Measurements from ENCODE around the gene BIVM.

The BIVM gene

GRCh38 chr13:102875256-102875655 is 76.3 kb downstream of the BIVM start:
- in situ Hi-C loops (cut with HindIII; ENCODE audit: low sequenced_read_pairs): no loop called here

- in situ Hi-C loops (cut with HindIII; ENCODE audit: low sequenced_read_pairs): no loop called here
These were observed 78.4 kb downstream of the BIVM start for GRCh38 chr13:102877303-102877702.

DNA sequence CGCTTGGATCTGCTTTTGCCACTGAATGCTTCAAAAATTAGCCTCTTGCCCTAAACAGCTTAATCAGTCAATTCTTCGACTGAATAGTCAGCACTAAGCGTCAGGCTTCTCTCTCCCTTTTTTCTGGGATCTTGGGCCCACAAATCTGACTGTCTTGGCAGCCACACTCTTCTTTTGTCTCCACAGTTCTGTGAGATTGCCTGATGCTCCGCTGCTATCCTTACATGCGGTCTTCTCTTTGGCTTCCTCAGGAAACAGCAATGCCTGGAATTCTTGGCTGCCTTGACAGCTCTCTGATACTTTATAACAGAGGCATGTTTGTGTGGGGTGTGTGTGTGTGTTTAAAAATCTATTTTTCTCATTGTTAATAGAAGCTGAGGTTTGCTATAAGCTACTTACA is 79.6 kb downstream of the BIVM start:
- in situ Hi-C loops (cut with HindIII; ENCODE audit: low sequenced_read_pairs): no loop called here

DNA sequence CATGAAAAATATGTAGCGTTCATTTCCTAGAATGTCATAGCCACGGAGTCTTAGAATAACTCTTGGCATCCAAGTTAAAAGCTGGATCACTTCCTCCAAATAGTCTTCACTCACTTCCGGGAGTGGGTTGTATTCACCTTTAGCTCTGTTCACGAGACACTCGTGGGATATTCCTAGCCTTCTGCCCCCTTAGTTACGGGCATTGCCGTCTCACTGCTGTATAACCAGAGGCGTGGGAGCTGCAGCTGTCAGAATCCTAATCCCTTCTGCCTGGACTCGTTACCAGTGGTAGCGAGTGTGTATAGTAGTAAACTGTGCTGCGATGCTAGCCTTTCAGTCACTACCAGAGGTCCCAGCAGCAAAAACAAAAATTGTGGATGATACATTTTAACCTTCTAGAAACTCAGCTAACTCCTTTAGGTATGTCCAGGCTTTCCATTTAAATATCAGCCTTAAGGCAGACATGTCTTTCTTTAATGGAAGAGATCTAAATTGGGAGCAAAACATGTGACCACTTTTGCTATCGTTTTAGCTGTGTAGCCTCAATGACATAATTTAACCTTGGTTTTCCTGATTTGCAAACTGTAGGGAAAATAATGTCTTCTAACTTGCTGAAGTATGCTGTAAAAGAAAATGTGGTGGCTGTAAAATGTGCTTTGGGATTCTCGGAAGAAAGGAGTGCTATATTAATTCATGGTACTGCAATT is 81.0 kb downstream of the BIVM start:
- in situ Hi-C loops (cut with HindIII; ENCODE audit: low sequenced_read_pairs): no loop called here

DNA sequence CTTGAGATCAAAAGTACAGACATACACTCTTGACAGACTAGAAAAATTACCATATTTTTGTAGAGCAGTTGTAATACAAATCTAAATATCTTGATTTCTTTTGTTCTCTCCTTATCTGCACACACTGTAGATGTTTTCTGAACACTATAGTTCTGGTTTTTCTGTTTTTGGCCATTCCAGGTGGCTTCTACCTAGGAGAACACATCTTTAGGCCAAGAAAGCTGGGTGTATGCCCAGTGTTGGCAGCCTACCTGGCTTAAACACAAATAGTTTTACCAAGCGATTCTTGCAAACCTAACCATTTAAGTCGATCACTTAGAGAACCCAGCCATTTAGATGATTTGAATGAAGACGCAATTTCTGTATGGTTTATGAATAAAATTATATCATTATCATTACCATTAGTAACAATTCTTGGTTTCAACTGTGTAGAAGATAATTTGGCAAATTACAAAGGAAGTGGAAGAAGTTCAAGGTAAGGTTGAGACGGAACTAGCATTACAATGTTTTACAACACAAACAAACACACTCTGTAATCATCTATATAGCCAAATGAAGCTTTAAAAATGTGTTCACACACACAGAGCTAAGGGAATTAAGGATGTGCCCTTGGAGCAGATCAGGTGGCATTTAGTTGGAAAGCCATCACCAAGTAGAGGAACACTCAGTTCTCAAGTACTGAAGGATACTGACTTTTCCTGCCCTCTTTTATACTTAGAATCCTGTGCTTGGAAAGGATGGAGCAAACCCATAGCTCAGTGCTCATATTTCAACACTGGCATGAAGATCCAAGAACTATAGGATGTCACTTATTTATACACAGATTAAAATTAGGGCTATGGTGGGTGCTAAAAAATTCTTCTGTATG is 83.1 kb downstream of the BIVM start:
- in situ Hi-C loops (cut with HindIII; ENCODE audit: low sequenced_read_pairs): no loop called here

All from endothelial cell of hepatic sinusoid (primary cell).